Activated CD4-positive, alpha-beta T cell treated with anti-CD3 and anti-CD28 coated beads, Interleukin-2, Interleukin-6, amounts not matched to agents 100 ng/mL and 50 ng/mL, durations not matched to agents 16 hours and 8 hours (primary cell): ENCODE measurements around the gene RASGRP2.
A peak's percentile ranks its signal among the peaks of the same experiment; 100 is the strongest.

Source experiments
- DNase-seq: peaks from one replicate; pipeline ENCODE4 v3.0.0-alpha.2; 2020

The RASGRP2 gene

GRCh38 chr11:64770120-64770519, 26.2 kb upstream of the RASGRP2 start:
- no peak for DNase-seq

GRCh38 chr11:64769283-64769682, 25.3 kb upstream of the RASGRP2 start:
- no peak for DNase-seq

GRCh38 chr11:64768300-64768694, 24.4 kb upstream of the RASGRP2 start:
- DNase-seq = no peak

- DNase-seq = peak; percentile 84
Measured at GRCh38 chr11:64767344-64768299, 23.7 kb upstream of the RASGRP2 start.

GRCh38 chr11:64766881-64767280, 22.9 kb upstream of the RASGRP2 start:
- no peak for DNase-seq

GRCh38 chr11:64765851-64766665, 22.1 kb upstream of the RASGRP2 start:
- DNase-seq = no peak

- no peak for DNase-seq
Measured at GRCh38 chr11:64765291-64765850, 21.4 kb upstream of the RASGRP2 start.

- no peak for DNase-seq
Measured at GRCh38 chr11:64764753-64765152, 20.8 kb upstream of the RASGRP2 start.

- DNase-seq = no peak
Measured at GRCh38 chr11:64764040-64764611, 20.2 kb upstream of the RASGRP2 start.

GRCh38 chr11:64763526-64764039, 19.6 kb upstream of the RASGRP2 start:
- DNase-seq = no peak

GRCh38 chr11:64762674-64763525, 19.0 kb upstream of the RASGRP2 start:
- no peak for DNase-seq

GRCh38 chr11:64762277-64762673, 18.3 kb upstream of the RASGRP2 start:
- no peak for DNase-seq

GRCh38 chr11:64760759-64761420, 16.9 kb upstream of the RASGRP2 start:
- no peak for DNase-seq

- DNase-seq = no peak
Measured at GRCh38 chr11:64759722-64760719, 16.1 kb upstream of the RASGRP2 start, which contains the start of gene PYGM. Gene PYGM (minus strand): TSS chr11:64759974. CDS start chr11:64759898, 76 bp downstream.

- no peak for DNase-seq
Measured at GRCh38 chr11:64759131-64759721, 15.3 kb upstream of the RASGRP2 start.

GRCh38 chr11:64758330-64759079, 14.6 kb upstream of the RASGRP2 start:
- DNase-seq = no peak

GRCh38 chr11:64757549-64758329, 13.8 kb upstream of the RASGRP2 start:
- DNase-seq = no peak
